ENCODE results near the gene MND1.
"Not testable (repeated sequence)": the region's sequence is repeated elsewhere in the genome, so short reads cannot be mapped to it uniquely, and the experiment has no call there.

The MND1 gene

DNA sequence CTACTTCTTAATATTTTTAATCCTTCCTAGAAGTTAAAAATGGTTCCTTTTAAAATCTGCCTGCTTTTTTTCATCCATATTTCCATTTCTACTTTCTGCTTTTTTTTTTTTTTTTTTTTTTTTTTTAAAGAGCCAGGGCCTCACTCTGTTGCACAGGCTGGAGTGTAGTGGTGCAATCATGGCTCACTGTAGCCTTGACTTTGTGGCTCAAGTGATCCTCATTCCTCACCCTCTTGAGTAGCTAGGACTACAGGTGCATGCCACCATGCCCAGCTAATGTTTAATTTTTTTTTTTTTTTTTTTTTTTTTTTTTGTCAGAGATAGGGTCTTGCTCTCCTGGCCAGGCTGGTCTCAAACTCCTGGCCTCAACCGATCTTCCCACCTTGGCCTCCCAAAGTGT is 39.7 kb downstream of the MND1 start:
- DNase-seq = no peak
- intact Hi-C loops (cut with DNase I) = no loop called here

DNA sequence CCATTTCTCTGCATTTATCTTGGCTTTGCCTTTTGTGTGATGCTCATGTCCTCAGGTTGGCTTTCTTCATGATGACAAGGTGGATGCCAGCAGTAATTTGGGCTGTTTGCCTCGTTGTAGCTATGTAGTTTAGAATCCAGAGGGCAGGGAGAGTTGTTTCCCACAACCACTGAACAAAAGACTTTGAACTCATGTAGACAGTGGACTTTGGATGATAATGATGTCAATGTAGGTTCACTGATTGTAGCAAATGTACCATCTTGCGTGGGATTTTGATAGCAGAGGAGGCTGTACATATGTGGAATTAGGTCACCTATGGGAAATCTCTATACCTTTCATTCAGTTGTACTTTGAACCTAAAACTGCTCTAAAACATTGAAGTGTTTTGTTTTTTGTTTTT is 41.3 kb downstream of the MND1 start:
- DNase-seq = no peak
- intact Hi-C loops (cut with DNase I) = no loop called here

DNA sequence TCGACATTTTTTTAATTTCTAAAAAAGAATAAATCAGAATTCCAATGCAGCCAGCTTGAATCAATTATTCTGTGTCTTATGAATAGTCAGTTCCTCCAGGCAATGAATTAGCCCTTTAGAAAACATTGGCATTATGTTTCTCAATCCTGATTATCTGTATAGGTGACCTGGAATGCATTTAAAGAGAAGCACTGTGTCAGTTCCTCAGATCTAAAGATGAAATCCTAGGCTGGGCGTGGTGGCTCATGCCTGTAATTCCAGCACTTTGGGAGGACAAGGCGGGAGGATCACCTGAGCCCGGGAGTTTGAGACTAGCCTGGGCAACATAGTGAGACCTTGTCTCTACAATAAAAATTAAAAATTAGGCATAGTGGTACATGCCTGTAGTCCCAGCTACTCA is 43.5 kb downstream of the MND1 start:
- intact Hi-C loops (cut with DNase I) = no loop called here
- no peak for DNase-seq

DNA sequence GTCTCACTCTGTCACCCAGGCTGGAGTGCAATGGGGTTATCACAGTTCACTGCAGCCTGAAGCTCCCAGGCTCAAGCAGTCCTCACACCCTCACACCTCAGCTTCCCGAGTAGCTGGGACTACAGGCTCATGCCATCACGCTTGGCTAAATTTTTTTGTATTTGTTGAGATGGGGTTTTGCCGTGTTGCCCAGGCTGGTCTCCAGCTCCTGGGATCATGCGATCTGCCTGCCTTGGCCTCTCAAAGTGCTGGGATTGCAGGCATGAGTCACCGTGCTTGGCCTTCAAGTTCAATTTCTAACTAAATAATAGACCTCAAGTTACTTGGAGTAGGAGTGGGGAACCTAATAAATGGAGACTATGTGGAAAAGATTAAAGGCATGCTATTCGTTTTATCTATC is 48.9 kb downstream of the MND1 start:
- intact Hi-C loops (cut with DNase I) = no loop called here
- DNase-seq = no peak

DNA sequence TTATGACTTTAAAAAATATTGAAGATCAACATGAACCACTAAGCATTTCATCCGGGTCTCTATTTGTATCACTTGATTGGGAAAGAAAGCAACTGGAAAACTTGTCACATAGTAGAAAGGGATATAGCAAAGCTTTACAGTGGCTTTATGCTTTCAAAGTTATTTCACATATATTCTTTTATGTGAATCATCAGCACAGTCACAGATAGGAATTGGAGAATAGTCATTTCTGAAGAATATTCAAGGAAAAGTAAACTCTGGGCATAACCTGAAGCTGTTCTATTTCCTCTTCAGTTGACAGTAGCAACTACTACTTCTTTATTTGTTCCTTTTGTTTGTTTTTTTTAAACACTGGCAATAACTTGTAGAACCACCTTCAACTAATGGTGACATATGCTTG is 50.5 kb downstream of the MND1 start:
- intact Hi-C loops (cut with DNase I) = no loop called here
- no peak for DNase-seq

DNA sequence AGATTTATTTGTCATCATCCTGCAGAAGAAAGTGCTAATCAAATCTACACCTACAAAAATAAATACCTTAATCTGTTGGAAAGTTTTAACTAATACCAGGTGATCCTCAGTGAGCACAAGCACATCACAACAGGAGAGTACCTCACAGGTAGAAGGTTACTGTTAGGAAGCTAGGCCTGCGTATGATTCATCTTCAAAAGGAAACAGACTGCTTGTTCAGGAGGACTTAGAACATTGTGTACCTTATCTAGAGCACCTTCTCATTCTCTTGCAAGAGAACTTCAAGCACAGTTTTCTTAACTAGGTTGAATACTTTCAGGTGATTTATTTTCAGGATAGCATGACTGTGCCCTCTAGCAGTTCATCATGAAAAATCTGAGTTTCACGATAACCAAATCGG is 54.2 kb downstream of the MND1 start:
- no peak for DNase-seq
- intact Hi-C loops (cut with DNase I) = no loop called here

DNA sequence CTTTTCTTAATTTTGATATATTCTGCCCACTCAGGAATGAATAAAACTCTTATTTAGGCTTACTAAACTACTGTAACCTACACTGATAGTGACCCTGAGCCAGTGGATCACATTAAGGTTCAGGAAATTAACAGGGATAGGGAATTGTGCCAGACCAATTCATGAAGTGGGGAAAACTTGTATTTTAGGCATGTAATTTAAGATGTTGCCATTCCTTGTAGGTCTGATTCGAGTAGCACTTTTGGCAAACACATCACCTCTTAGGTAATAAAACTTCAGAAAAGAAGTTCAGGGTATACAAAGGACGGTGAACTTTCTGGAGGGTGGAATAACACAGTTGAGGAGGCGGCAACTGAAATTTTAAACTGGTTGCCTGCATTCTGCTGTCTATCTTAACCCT is 54.9 kb downstream of the MND1 start:
- DNase-seq = no peak
- intact Hi-C loops (cut with DNase I) = no loop called here

DNA sequence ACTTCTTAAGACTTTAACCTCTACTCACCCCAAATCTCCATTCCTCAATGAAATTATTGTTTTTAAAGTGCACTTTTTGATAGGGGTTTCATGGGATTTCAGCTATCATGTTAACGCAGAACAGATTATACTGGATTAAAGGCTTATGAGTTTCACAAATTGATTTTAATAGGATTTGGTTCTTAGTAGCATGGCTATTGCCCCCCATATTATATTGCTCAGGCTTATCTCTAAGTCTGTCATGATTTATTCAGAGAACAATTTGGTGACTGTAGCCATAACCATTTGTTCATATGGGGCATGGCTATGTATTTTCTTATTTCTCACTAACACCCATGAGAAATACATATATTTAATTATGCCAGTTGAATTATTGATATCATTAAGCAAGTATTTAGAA is 57.0 kb downstream of the MND1 start:
- intact Hi-C loops (cut with DNase I) = no loop called here
- no peak for DNase-seq

DNA sequence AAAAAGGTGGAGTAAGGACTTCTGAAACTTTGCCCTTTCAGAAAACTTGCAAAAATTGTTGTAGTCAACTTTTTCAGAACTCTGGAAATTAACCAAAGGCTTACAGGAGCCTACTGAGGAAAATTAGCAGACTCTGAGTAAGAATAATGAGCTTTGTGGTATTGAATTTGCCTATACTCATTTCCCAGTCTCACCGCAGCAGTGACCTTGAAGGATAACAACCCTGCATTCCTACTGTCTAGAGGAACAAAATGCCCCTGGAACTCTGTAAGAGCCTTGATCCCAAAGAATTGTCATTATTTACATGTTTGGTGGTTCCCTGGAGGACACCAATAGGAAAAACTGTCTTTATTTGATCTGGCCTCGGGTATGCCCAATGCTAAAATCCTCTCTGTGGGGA is 57.9 kb downstream of the MND1 start:
- DNase-seq = no peak
- intact Hi-C loops (cut with DNase I) = no loop called here

DNA sequence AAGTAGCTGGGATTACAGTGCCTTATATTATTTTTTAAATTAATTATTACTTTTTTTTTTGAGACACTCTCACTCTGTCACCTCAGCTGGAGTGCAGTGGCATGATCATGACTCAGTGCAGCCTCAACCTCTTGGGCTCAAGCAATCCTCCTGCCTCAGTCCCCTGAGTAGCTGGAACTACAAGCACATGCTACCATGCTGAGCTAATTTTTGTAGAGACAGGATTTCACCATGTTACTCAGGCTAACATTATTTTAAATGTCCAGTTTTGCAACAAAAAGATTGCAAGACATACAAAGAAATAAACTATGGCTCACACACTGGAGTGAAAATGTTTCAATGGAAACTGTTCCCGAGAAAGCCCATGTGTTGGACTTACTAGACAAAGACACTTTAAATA is 59.2 kb downstream of the MND1 start:
- intact Hi-C loops (cut with DNase I) = no loop called here
- DNase-seq = no peak

DNA sequence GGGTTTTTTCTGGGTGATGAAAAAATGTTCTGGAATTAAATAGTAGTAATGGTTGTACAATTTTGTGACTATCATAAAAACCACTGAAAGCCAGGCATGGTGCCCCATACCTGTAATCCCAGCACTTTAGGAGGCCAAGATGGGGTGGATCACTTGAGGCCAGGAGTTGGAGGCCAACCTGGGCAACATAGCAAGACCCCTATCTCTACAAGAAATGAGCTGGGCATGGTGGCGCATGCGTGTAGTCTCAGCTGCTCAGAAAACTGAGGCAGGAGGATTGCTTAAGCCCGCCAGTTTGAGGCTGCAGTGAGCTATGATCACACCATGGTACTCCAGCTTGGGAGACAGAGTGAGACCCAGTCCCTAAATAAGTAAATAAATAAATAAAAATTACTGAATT is 63.4 kb downstream of the MND1 start:
- intact Hi-C loops (cut with DNase I) = no loop called here
- no peak for DNase-seq

DNA sequence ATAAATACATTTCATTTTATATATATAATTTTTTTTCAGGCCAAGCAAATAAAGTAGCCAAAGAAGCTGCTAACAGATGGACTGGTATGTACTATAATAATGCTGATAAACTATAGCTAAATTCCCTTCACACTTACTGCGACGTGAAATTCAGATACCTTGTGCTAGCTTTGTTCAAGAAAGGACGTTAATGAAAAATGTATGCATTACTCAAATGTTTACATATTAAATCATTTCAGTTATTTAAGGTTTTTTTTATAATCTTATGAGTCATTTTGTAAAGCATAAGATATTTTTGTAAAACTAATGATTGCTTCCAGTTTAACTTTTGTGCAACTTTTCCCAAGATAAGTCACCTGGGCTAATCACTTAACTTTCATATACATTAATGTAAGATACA is 64.4 kb downstream of the MND1 start:
- DNase-seq = no peak
- intact Hi-C loops (cut with DNase I) = no loop called here

DNA sequence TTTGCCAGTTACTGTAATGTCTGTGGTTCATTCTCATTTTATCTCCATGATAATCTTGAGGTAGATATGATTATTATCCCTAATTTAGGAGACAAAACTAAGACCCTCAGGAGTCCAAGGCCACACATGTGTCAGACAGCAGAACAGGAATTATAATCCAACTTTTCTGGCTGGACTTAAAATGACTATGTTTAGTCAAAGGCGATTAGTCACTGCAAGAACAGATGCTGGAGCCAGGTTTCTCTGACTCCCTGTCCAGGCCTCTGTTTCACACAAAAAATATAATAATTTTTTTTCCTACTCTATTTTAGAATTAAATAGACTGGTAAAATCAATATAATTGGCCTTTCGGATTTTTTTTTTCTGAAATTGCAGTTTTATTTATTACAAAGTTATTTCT is 64.9 kb downstream of the MND1 start:
- intact Hi-C loops (cut with DNase I) = no loop called here
- no peak for DNase-seq

DNA sequence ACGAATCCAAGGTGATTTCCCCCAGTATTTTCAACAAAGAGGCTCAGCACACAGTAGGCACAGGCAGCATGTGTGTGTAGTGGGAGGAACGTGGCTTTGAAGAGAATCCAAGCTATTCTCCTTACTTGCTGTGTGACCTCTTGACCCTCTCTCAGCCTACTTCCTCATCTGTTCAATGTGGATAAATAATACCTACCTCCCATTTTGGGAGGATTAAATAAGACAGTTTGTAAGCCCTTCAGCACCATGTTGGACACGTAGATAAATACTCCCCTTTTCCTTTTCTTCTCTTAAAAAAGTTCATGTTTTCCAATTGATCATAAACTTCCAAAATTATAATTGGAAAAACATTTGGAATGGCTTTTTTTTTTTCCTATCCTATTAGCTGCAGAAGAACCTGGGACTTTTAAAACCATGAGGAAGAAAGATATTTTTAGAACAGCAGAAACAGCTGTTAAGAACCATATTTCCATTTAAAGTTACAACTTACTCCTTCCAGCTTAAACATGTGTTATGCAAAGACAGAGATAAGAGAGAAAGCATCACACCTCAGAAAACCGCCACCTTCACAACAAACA is 65.5 kb downstream of the MND1 start:
- intact Hi-C loops (cut with DNase I) = no loop called here
- DNase-seq = no peak

DNA sequence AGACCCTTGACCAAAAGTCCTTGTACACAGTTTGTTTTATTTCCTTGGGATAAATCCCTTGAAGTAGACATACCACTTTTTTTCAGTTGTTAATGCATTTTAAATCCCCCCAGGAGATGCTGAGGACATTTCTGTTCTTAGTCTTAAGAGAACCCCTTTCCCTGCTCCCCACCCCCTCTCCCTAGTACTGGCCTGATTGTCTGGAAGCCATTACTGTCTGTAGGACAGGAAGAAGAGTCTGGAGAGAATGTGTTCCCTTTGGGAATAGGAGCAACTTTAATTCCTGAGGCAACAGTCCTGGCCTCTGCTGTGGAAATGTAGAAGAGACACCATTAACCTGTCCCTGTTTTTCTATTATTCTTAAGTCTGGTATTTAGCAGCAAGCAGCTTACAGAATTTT is 69.4 kb downstream of the MND1 start:
- intact Hi-C loops (cut with DNase I) = no loop called here
- DNase-seq = no peak

DNA sequence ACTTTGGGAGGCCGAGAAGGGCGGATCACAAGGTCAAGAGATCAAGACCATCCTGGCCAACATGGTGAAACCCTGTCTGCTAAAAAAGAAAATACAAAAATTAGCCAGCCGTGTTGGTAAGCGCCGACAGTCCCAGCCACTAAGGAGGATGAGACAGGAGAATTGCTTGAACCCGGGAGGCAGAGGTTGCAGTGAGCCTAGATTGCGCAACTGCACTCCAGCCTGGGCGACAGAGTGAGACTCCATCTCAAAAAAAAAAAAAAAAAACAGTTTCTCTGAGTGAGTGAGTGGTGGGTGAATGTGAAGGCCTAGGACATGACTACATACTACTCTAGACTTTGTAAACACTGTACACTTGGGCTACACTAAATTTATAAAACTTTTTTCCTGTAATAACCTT is 72.0 kb downstream of the MND1 start:
- DNase-seq; intact Hi-C loops (cut with DNase I): not testable (repeated sequence)

DNA sequence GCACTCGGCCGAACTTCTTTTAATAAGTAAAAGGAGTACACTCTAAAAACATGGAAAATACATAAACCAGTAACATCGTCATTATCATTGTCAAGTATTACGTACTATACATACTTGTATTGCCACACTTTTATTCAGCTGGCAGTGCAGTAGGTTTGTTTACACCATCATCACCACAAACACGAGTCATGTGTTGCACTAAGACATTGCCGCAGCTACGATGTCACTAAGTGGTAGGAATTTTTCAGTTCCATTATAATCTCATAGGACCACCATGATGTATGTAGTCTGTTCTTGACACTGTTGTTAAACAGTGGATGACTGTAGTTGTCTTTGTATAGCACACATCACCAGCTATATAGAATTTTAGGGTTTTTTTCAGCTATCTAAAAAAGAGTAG is 73.6 kb downstream of the MND1 start:
- no peak for DNase-seq
- intact Hi-C loops (cut with DNase I) = no loop called here

DNA sequence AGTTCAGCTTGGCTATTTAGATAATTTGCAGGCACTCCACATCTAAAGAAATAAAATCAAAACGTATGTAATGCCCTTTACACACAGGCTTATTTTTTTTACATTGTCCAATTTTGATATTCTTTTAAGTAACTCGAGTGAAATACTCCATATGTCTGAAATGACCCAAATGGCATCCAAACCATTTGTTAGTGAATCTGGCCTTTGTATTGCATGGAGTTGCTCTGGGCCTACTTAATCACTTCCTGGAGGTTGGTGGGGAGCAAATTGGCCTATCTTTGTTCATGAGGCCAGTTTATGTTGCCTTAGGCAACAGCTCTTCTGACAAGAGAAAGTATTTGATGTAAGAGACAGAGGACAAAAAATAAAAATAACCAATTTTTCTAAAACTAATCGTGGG is 74.1 kb downstream of the MND1 start:
- intact Hi-C loops (cut with DNase I) = no loop called here
- DNase-seq = no peak

DNA sequence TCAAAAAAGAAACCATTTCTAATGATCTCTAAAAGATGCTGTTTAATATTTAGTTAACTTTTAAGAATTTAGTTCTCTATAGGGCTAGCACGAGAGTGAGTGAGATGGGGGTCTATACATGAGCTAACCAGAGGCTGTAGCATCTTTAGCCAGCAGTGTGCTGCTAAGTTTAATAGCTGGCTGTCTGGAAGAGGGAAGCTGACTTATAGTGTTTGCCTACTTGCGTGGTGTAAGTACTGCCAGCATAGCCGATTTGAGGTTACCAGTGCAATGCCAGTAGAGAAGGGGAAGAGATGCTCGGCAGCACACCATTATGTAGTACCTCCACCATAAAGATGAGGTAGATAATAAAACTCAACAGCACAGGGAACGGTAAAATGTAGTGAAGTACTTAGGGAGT is 74.5 kb downstream of the MND1 start:
- intact Hi-C loops (cut with DNase I) = no loop called here
- DNase-seq = no peak

DNA sequence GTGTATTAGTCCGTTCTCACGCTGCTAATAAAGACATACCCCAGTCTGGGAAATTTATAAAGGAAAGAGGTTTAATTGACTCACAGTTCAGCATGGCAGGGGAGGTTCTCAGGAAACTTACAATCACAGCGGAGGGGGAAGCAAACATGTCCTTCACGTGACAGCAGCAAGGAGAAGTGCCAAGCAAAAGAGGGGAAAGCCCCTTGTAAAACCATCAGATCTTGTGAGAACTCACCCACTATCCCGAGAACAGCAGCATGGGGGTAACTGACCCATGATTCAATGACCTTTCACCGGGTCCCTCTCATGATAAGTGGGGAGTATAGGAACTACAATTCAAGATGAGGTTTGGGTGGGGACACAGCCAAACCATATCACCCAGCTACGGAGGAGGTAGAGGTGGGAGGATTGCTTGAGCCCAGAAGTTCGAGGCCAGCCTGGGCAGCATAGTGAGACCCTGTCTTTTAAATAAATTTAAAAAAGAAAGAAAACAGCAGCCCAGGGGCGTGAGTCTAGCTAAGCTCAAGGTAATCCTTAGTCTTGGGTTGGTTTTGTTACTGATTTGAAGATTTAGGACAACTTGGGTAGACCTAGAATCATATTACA is 75.3 kb downstream of the MND1 start:
- intact Hi-C loops (cut with DNase I) = no loop called here
- no peak for DNase-seq

DNA sequence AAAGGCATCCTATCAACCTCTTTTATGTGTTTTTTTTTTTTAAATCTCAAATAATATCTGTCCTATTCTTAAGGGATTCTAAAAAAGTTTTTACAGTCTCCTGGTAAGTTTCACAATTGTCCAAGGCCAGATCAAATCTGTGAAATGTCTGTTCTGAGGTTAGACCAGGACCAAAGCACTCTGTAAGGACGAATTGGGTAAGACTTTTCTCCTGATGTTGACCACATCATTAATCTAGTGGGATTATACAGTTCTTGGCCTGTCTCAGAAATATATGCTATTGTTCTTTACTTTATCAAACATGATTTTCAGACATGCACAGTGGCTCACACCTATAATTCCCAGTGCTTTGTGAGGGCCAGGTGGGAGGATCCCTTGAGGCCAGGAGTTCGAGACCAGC is 75.9 kb downstream of the MND1 start:
- no peak for DNase-seq
- intact Hi-C loops (cut with DNase I) = no loop called here

DNA sequence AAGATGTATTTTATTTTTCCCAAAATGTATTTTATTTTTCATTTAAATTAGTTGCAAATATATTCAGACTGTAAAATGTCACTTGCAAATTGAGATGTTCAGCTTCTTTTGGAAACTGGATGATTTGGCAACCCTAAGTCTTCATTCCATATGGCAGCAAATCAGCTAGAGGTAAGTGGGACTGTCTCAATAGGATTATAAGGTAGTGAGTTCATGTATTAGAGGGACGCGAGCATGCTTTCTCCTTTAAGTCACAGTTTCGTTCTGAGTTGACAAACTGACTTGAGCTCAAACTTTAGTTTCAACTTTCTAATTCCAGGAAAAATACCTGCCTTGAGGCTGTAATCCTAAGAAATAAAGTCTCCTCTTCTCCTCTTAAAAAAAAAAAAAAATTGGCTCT is 77.5 kb downstream of the MND1 start:
- intact Hi-C loops (cut with DNase I) = no loop called here
- no peak for DNase-seq
